Measurements from ENCODE around the gene ZAP70.

Gene ZAP70

DNA sequence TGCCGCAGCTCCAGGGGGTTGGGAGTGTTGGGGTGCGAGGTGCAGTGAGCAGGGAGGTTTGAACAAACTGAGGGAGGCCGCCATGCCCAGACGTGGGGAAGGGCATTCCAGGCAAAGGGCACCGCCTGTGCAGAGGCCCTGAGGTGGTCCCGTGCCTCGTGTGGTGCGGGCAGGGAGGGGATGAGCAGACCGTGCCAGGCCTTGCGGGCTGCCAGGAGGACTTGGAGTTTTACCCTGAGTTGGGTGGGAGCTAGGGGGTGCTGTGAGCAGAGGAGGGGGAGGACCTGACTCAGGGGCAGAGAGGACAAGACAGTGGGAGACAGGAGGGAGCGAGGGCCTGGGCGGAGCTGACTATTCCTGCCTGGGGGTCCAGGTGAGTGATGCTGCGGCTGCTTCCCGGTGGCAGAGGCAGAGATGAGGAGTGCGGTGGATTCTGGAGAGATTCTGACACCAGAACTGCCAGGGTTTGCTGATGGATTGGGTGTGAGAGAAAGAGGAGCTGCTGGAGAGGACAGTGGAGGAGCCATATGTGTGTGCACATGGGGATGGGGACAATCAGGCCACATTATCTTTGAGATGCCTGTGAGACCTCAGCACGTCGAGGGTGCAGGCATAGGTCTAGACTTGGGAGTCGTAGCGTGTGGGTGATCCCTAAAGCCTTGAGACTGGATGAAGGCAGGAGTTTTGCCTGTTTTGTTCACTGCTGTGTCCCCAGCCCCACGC lies 23.4 kb downstream of the ZAP70 start:
- Mint-ChIP-seq H3K9me3 (no peaks in the 10 kb centered on the region), H3K27ac (peak overlapping the region in 1 of 3 experiments; percentile 29), H3K27me3 (ENCODE audit: low read depth) (peaks cover 1% of the 10 kb centered on the region), H3K4me3 (no peak overlapping the region), H3K36me3 (ENCODE audit: low read depth) (no peaks in the 10 kb centered on the region), H3K4me1 (peaks cover 13% of the 10 kb centered on the region)
- TF ChIP-seq, protein P1, sequence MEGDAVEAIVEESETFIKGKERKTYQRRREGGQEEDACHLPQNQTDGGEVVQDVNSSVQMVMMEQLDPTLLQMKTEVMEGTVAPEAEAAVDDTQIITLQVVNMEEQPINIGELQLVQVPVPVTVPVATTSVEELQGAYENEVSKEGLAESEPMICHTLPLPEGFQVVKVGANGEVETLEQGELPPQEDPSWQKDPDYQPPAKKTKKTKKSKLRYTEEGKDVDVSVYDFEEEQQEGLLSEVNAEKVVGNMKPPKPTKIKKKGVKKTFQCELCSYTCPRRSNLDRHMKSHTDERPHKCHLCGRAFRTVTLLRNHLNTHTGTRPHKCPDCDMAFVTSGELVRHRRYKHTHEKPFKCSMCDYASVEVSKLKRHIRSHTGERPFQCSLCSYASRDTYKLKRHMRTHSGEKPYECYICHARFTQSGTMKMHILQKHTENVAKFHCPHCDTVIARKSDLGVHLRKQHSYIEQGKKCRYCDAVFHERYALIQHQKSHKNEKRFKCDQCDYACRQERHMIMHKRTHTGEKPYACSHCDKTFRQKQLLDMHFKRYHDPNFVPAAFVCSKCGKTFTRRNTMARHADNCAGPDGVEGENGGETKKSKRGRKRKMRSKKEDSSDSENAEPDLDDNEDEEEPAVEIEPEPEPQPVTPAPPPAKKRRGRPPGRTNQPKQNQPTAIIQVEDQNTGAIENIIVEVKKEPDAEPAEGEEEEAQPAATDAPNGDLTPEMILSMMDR (IDR thresholded peaks at IDR 0.05; ENCODE audit: unreplicated experiment in 3 of 3) = no peak

DNA sequence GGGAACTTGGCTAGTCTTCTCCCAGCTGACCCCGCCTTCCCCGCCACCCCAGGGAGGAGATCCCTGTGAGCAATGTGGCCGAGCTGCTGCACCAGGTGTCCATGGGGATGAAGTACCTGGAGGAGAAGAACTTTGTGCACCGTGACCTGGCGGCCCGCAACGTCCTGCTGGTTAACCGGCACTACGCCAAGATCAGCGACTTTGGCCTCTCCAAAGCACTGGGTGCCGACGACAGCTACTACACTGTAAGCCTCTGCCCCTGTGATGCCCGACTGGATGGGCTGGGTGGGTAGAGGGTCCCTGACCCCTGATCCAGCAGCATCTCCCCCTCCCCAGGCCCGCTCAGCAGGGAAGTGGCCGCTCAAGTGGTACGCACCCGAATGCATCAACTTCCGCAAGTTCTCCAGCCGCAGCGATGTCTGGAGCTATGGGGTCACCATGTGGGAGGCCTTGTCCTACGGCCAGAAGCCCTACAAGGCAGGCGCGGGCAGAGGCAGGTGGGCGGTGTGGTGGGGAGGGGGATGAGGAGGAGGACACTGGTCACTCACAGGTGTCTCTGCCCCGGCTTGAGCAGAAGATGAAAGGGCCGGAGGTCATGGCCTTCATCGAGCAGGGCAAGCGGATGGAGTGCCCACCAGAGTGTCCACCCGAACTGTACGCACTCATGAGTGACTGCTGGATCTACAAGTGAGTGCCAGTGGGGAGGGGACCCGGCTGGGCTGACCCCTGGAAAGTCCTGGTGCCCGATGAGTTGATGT lies 24.2 kb downstream of the ZAP70 start:
- no peaks in the 10 kb centered on the region for H3K36me3 Mint-ChIP-seq (ENCODE audit: low read depth)
- H3K4me1 Mint-ChIP-seq = peaks cover 12% of the 10 kb centered on the region
- no peak overlapping the region for H3K27ac Mint-ChIP-seq
- TF ChIP-seq, protein P1 (IDR thresholded peaks at IDR 0.05; ENCODE audit: unreplicated experiment in 3 of 3) = no peak
- H3K9me3 Mint-ChIP-seq = no peaks in the 10 kb centered on the region
- peaks cover 3% of the 10 kb centered on the region for H3K27me3 Mint-ChIP-seq (ENCODE audit: low read depth)
- H3K4me3 Mint-ChIP-seq = no peak overlapping the region

DNA sequence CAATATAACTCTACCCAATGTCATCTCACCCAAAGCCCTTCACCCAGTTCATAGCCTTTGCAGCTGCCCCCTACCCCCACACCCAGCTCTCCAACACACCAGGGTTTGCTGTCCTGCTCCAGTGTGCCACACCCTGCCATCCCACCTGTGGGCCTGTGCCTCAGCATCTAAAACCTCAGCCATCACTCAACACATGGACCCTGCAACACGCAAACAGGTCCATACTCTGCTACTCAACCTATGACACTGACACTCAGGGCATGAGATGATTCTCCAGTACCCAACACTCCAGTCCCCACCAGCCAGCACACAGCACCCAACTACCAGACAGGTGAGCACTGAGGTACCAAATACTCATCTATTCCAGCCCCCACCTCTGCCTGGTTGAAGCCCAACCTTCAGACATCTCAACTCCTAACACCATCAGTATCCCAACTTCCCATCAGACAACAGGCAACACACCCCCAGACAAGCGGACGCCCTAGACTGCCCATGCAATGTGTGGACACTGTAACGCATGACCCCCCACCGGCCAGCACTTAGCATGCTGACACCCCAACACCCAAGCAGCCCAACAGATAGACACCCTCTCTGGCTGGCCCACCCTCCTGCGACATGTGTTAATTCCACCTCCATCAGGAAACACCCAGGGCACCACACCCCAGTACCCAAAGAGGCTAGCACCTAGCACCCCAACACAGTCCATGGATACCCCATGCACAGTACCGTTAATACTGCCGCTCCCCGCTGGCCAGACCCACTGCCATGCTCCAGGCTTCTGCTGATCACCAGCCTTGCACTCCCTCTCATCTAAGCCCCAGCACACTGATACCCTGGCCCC lies 25.0 kb downstream of the ZAP70 start:
- Mint-ChIP-seq H3K36me3 (ENCODE audit: low read depth) (no peaks in the 10 kb centered on the region), H3K27ac (no peak overlapping the region), H3K27me3 (ENCODE audit: low read depth) (peaks cover 3% of the 10 kb centered on the region)

DNA sequence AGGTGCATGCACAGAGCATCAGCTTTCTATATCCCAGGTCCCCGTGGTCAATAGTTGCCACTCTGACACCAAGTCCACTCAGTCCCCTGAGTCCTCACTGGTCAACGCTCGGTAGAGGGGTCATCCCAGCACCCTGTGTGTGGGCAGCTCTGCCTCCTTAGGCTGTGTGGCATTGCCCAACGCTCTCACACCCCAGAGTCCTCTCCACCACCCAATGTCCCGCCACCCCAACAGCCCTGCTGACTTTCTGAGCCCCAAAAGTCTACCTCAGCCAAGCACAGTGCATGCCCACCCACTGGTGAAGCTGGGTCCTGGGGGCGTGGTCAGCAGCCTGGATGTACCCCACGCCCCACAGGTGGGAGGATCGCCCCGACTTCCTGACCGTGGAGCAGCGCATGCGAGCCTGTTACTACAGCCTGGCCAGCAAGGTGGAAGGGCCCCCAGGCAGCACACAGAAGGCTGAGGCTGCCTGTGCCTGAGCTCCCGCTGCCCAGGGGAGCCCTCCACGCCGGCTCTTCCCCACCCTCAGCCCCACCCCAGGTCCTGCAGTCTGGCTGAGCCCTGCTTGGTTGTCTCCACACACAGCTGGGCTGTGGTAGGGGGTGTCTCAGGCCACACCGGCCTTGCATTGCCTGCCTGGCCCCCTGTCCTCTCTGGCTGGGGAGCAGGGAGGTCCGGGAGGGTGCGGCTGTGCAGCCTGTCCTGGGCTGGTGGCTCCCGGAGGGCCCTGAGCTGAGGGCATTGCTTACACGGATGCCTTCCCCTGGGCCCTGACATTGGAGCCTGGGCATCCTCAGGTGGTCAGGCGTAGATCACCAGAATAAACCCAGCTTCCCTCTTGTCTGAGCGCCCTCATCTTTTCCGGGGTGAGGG lies 25.9 kb downstream of the ZAP70 start:
- TF ChIP-seq, protein P1 (IDR thresholded peaks at IDR 0.05; ENCODE audit: unreplicated experiment in 3 of 3) = no peak
- no peak overlapping the region for H3K27ac Mint-ChIP-seq
- H3K27me3 Mint-ChIP-seq (ENCODE audit: low read depth) = peaks cover 3% of the 10 kb centered on the region
- H3K4me3 Mint-ChIP-seq = no peak overlapping the region
- peaks cover 7% of the 10 kb centered on the region for H3K36me3 Mint-ChIP-seq (ENCODE audit: low read depth)
- H3K4me1 Mint-ChIP-seq = peaks cover 19% of the 10 kb centered on the region
- H3K9me3 Mint-ChIP-seq = no peaks in the 10 kb centered on the region

More for the DNA sequence above, 25.0 kb downstream of the ZAP70 start:
- TF ChIP-seq, protein P1 (IDR thresholded peaks at IDR 0.05; ENCODE audit: unreplicated experiment in 3 of 3) = no peak
- H3K4me1 Mint-ChIP-seq = peaks cover 12% of the 10 kb centered on the region
- no peaks in the 10 kb centered on the region for H3K9me3 Mint-ChIP-seq
- no peak overlapping the region for H3K4me3 Mint-ChIP-seq

DNA sequence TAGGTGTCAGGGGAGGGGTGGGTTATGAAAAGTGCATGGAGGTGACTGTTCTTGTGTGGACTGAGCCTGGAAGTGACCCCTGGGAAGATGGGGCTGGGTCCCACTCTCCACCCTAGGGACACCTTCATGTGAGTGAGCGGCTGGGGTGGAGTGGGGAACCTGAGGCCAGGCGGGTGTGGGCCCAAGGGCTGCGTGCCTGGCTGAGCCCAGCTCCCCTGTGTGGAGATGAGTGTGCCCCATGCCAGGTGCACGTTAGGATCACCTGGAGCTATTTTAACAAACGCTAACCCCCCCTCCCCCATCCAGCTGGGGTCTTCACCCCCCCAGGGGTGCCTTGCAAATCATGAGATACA lies 26.5 kb downstream of the ZAP70 start:
- peaks cover 3% of the 10 kb centered on the region for H3K27me3 Mint-ChIP-seq (ENCODE audit: low read depth)
- no peak overlapping the region for H3K27ac Mint-ChIP-seq
- H3K9me3 Mint-ChIP-seq = no peaks in the 10 kb centered on the region
- H3K4me3 Mint-ChIP-seq = no peak overlapping the region
- H3K4me1 Mint-ChIP-seq = peaks cover 22% of the 10 kb centered on the region
- peaks cover 11% of the 10 kb centered on the region for H3K36me3 Mint-ChIP-seq (ENCODE audit: low read depth)
- TF ChIP-seq, protein P1 (IDR thresholded peaks at IDR 0.05; ENCODE audit: unreplicated experiment in 3 of 3) = no peak

All from nephron (organoid).